CD14-positive monocyte (primary cell): ENCODE data around the gene RPEL1. TPM values are rescaled to one million over a fixed set of nuclear protein-coding genes. Genes with fewer than 3 reads are reported as not detected.
A peak's percentile ranks its signal among the peaks of the same experiment; 100 is the strongest.
"Not testable (repeated sequence)": the region's sequence is repeated elsewhere in the genome, so short reads cannot be mapped to it uniquely, and the experiment has no call there.

ENCODE experiments used
- DNase-seq, 3 donors: peaks; one replicate each; pipeline ENCODE4 v3.0.0-alpha.2; 2011 to 2022
- H2AFZ ChIP-seq: 2 replicates; pipeline ENCODE4 v1.6.0; 2012; ENCODE audit warnings: mild to moderate bottlenecking, low read depth, low read length, inconsistent platforms; ENCODE audit not compliant: insufficient read depth, poor library complexity, severe bottlenecking
- H3K27ac ChIP-seq, 2 donors: 1 replicate in 1 of 2; 2 replicates in 1 of 2; pipeline ENCODE4 v1.5.1; 2012 to 2013; ENCODE audit warnings: low read length in 2 of 2, control low read depth in 1 of 2, inconsistent platforms in 1 of 2, low read depth in 1 of 2, mild to moderate bottlenecking in 1 of 2
- H3K27me3 ChIP-seq, 2 donors: one replicate each; pipeline versions ENCODE4 v1.6.0 to v1.6.1; 2011 to 2013; ENCODE audit warnings: low read length in 2 of 2; ENCODE audit not compliant: control insufficient read depth in 2 of 2, insufficient read depth in 2 of 2
- H3K36me3 ChIP-seq, 2 donors: replicated peaks in 1 of 2; 1 replicate in 1 of 2; 2 replicates in 1 of 2; pipeline versions ENCODE4 v1.5.1 to v1.6.1; 2012 to 2013; ENCODE audit warnings: low read length in 2 of 2, control low read depth in 1 of 2, inconsistent platforms in 1 of 2, mild to moderate bottlenecking in 1 of 2; ENCODE audit not compliant: insufficient read depth in 2 of 2, control insufficient read depth in 1 of 2
- H3K4me1 ChIP-seq, 2 donors: 1 replicate in 1 of 2; 2 replicates in 1 of 2; pipeline versions ENCODE4 v1.5.1 to v1.6.1; 2012 to 2013; ENCODE audit warnings: low read length in 2 of 2, control low read depth in 1 of 2, inconsistent platforms in 1 of 2, mild to moderate bottlenecking in 1 of 2, moderate library complexity in 1 of 2; ENCODE audit not compliant: insufficient read depth in 2 of 2, control insufficient read depth in 1 of 2
- H3K4me2 ChIP-seq: replicated peaks from 2 replicates; pipeline ENCODE3; 2012; ENCODE audit warnings: low read length, moderate library complexity, mild to moderate bottlenecking; ENCODE audit not compliant: poor library complexity, severe bottlenecking; ENCODE audit errors: extremely low read depth
- H3K4me3 ChIP-seq, 3 experiments: fragments of 200-600 bp in 1 of 3; sonication (generic) in 1 of 3; replicated peaks in 1 of 3; 1 replicate in 2 of 3; 2 replicates in 1 of 3; pipeline ENCODE4 v1.5.1; 2011 to 2013; ENCODE audit warnings: low read length in 3 of 3, mild to moderate bottlenecking in 3 of 3, control low read depth in 2 of 3, low read depth in 2 of 3, inconsistent platforms in 1 of 3, moderate library complexity in 1 of 3
- H3K79me2 ChIP-seq: 2 replicates; pipeline ENCODE4 v1.6.0; 2012; ENCODE audit warnings: mild to moderate bottlenecking, control low read depth, inconsistent platforms, low read length, moderate library complexity; ENCODE audit not compliant: insufficient read depth
- H3K9ac ChIP-seq: 2 replicates; pipeline ENCODE4 v1.6.0; 2017; ENCODE audit warnings: low read length, mild to moderate bottlenecking; ENCODE audit not compliant: insufficient read depth, poor library complexity, severe bottlenecking
- H3K9me3 ChIP-seq, 2 donors: replicated peaks in 1 of 2; 1 replicate in 1 of 2; 2 replicates in 1 of 2; pipeline versions ENCODE4 v1.5.1 to v1.6.1; 2012 to 2013; ENCODE audit warnings: low read length in 2 of 2, control low read depth in 1 of 2; ENCODE audit not compliant: control insufficient read depth in 1 of 2, insufficient read depth in 1 of 2
- H4K20me1 ChIP-seq: 2 replicates; pipeline ENCODE4 v1.6.0; 2012; ENCODE audit warnings: mild to moderate bottlenecking, low read length, control low read depth, moderate library complexity; ENCODE audit not compliant: insufficient read depth
- H3K27ac Mint-ChIP-seq, 7 donors: one replicate each; pipeline ENCODE4 v1.8.0; 2020; ENCODE audit warnings: mild to moderate bottlenecking in 7 of 7, mixed read lengths in 7 of 7, moderate library complexity in 6 of 7, inconsistent platforms in 2 of 7
- H3K27me3 Mint-ChIP-seq, 3 donors: one replicate each; pipeline ENCODE4 v1.8.0; 2021 to 2022; ENCODE audit warnings: low read depth in 3 of 3, mild to moderate bottlenecking in 3 of 3, mixed read lengths in 3 of 3, moderate library complexity in 3 of 3, inconsistent platforms in 1 of 3
- H3K36me3 Mint-ChIP-seq, 2 donors: one replicate each; pipeline ENCODE4 v1.8.0; 2020; ENCODE audit warnings: mixed read lengths in 2 of 2, inconsistent platforms in 1 of 2, mild to moderate bottlenecking in 1 of 2
- H3K4me1 Mint-ChIP-seq: one replicate; pipeline ENCODE4 v1.8.0; 2020; ENCODE audit warnings: mild to moderate bottlenecking, mixed read lengths
- H3K4me3 Mint-ChIP-seq, 2 donors: one replicate each; pipeline ENCODE4 v1.8.0; 2020; ENCODE audit warnings: mild to moderate bottlenecking in 2 of 2, mixed read lengths in 2 of 2, moderate library complexity in 1 of 2
- H3K9me3 Mint-ChIP-seq, 7 donors: one replicate each; pipeline ENCODE4 v1.8.0; 2020 to 2022; ENCODE audit warnings: mixed read lengths in 7 of 7, mild to moderate bottlenecking in 6 of 7, moderate library complexity in 6 of 7, inconsistent platforms in 2 of 7
- CTCF ChIP-seq: fragments of 200-600 bp; IDR thresholded peaks from one replicate; pipeline ENCODE4 v1.8.0; 2022; ENCODE audit warnings: antibody characterized with exemption, mild to moderate bottlenecking
- WGBS: methylation state at CpG from one replicate; pipeline ENCODE4 v1.1.5; 2013; ENCODE audit warnings: missing lambda C conversion rate; ENCODE audit not compliant: insufficient coverage; 5-methylcytosine and 5-hydroxymethylcytosine counted together
- intact Hi-C, 2 donors: fragments of 100-400 bp; cut with micrococcal nuclease; formaldehyde crosslinking; loops; one replicate each; pipeline versions ENCODE4 v1.15.0 to v1.15.1; 2023
- polyA plus RNA-seq, 3 donors: library from polyadenylated mRNA; depleted of rRNA in 1 of 3; unstranded in 2 of 3; stranded (reverse) in 1 of 3; fragments of 300-500 nt in 2 of 3; fragments of >200 nt in 1 of 3; fragmentation: Illumina TruSeq in 2 of 3; gene quantifications; 1 replicate in 2 of 3; 2 replicates in 1 of 3; pipeline ENCODE4 v1.2.3, GENCODE V29; 2012 to 2021

RPEL1 gene
- polyA plus RNA-seq, 3 donors = not detected

DNA sequence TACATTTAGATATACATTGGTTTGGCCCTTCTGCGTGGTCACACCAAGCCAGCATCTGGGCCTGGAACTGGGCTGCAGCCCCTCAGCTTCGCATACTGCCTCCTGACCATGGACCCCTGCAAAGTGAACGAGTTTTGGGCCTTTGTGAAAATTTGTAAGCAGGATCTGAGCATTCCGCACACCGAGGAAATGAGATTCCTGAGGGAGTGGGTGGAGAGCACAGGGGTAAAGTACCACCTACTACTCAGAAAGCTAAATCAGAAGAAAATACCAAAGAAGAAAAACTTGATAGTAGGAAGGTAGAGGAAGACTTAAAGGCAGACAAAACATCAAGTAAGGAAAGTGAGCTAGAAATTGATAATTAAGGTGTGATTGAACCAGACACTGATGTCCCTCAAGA, 30.1 kb upstream of the RPEL1 start:
- 100% methylated on average over 2 of the region's 5 CpGs for WGBS
- Histone ChIP-seq H3K4me2 (no peak overlapping the region), H2AFZ (no peak overlapping the region), H3K4me3 (no peak overlapping the region), H3K4me1 (no peaks in the 10 kb centered on the region), H3K9ac (no peak overlapping the region), H3K79me2 (no peaks in the 10 kb centered on the region), H3K27me3 (no peaks in the 10 kb centered on the region), H3K9me3 (peaks cover 6 to 9% of the 10 kb centered on the region in 2 donors), H3K36me3 (no peaks in the 10 kb centered on the region), H4K20me1 (no peaks in the 10 kb centered on the region), H3K27ac (no peak overlapping the region)
- TF ChIP-seq CTCF = no peak
- Mint-ChIP-seq H3K36me3 (no peaks in the 10 kb centered on the region), H3K4me3 (no peak overlapping the region), H3K27ac (peak overlapping the region in 1 of 7 donors; percentile 20), H3K4me1 (peaks cover 2% of the 10 kb centered on the region), H3K9me3 (peaks cover 2 to 13% (median 6%) of the 10 kb centered on the region in 7 donors), H3K27me3 (peaks cover 0 to 2% (median 1%) of the 10 kb centered on the region in 3 donors)
- intact Hi-C loops = no loop called here
- DNase-seq = no peak

DNA sequence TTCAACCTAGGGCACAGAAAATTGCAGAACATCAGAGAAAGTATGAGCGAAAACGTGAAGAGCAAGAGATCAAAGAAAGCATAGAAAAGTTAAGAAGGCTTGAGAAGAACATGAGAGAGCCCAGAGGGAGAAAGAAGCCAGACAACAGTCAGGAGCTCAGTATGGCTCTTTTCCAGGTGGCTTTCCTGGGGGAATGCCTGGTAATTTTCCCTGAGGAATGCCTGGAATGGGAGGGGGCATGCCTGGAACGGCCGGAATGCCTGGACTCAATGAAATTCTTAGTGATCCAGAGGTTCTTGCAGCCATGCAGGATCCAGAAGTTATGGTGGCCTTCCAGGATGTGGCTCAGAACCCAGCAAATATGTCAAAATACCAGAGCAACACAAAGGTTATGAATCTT, 29.3 kb upstream of the RPEL1 start:
- intact Hi-C loops, H3K27ac ChIP-seq, H3K27me3 Mint-ChIP-seq, H2AFZ ChIP-seq, H3K27me3 ChIP-seq, H3K27ac Mint-ChIP-seq, H3K4me3 Mint-ChIP-seq, H3K9me3 ChIP-seq, H3K9ac ChIP-seq, H3K4me3 ChIP-seq, H4K20me1 ChIP-seq, H3K4me1 ChIP-seq, H3K4me1 Mint-ChIP-seq, DNase-seq, H3K79me2 ChIP-seq, H3K36me3 Mint-ChIP-seq, H3K4me2 ChIP-seq, H3K36me3 ChIP-seq: not testable (repeated sequence)
- 100% methylated on average over 3 of the region's 4 CpGs for WGBS
- H3K9me3 Mint-ChIP-seq = peaks cover 2 to 13% (median 6%) of the 10 kb centered on the region in 7 donors
